ENCODE data around the gene DBX2. TPM values are rescaled to one million over a fixed set of nuclear protein-coding genes. Genes with fewer than 3 reads are reported as not detected.

DBX2 gene
- total and polyA plus RNA-seq, 12 donors, result 0.07 to 0.15 (median 0.10) TPM; not detected in 6

GRCh38 chr12:45049912-45050750 lies 768 bp downstream of the DBX2 start:
- peak in 2 of 8 donors; percentile 22 to 42 for ATAC-seq
- no peak for DNase-seq
- peak overlapping the region in 1 of 10 donors; percentile 12 for H3K27ac ChIP-seq
- no peak for TF ChIP-seq CTCF (IDR thresholded peaks at IDR 0.05)
- peak overlapping the region in 9 of 10 donors; percentile 33 to 53 (median 47) for H3K4me3 ChIP-seq
- WGBS, 2 donors, result 4 to 6% methylated on average over 45 to 52 of the region's 52 CpGs
- H3K4me1 ChIP-seq, result peaks cover 0 to 11% (median 4%) of the 10 kb centered on the region in 9 donors
- intact Hi-C loops (cut with DNase I), result no loop called here
- H3K9me3 ChIP-seq, result no peaks in the 10 kb centered on the region
- no peaks in the 10 kb centered on the region for H3K36me3 ChIP-seq
- H3K27me3 ChIP-seq, result peaks cover 0 to 64% (median 58%) of the 10 kb centered on the region in 7 donors

GRCh38 chr12:45042599-45042998 lies 8.3 kb downstream of the DBX2 start:
- ATAC-seq, result no peak
- Histone ChIP-seq H3K27ac (no peak overlapping the region), H3K9me3 (no peaks in the 10 kb centered on the region), H3K4me3 (no peak overlapping the region), H3K36me3 (no peaks in the 10 kb centered on the region), H3K27me3 (peaks cover 0 to 13% (median 2%) of the 10 kb centered on the region in 7 donors), H3K4me1 (no peaks in the 10 kb centered on the region)
- WGBS, 2 donors, result 29 to 38% methylated on average over 5 of the region's 5 CpGs
- DNase-seq, result no peak
- intact Hi-C loops (cut with DNase I), result no loop called here
- TF ChIP-seq CTCF (IDR thresholded peaks at IDR 0.05), result no peak

GRCh38 chr12:45040977-45041376 lies 9.9 kb downstream of the DBX2 start:
- Histone ChIP-seq H3K4me1 (no peaks in the 10 kb centered on the region), H3K9me3 (no peaks in the 10 kb centered on the region), H3K27me3 (peaks cover 0 to 5% (median 0%) of the 10 kb centered on the region in 7 donors), H3K36me3 (no peaks in the 10 kb centered on the region), H3K4me3 (no peak overlapping the region), H3K27ac (no peak overlapping the region)
- TF ChIP-seq CTCF (IDR thresholded peaks at IDR 0.05), result no peak
- DNase-seq (no peak), ATAC-seq (no peak)
- intact Hi-C loops (cut with DNase I), result no loop called here
- WGBS, 2 donors, result 82 to 83% methylated on average over 2 of the region's 2 CpGs

GRCh38 chr12:45039757-45040156 lies 11.1 kb downstream of the DBX2 start:
- ATAC-seq (no peak), DNase-seq (no peak)
- no peak for TF ChIP-seq CTCF (IDR thresholded peaks at IDR 0.05)
- 82 to 89% methylated on average over 2 of the region's 2 CpGs for WGBS, 2 donors
- H3K27me3 ChIP-seq, result peaks cover 0 to 7% (median 0%) of the 10 kb centered on the region in 7 donors
- no peak overlapping the region for H3K27ac ChIP-seq
- H3K4me1 ChIP-seq, result no peaks in the 10 kb centered on the region
- H3K4me3 ChIP-seq, result no peak overlapping the region
- intact Hi-C loops (cut with DNase I), result no loop called here
- H3K36me3 ChIP-seq, result no peaks in the 10 kb centered on the region
- H3K9me3 ChIP-seq, result no peaks in the 10 kb centered on the region

All from heart right ventricle (tissue), 16 donors.